Fibroblast of gingiva (primary cell): ENCODE data around the gene CNTN4.

Experiments
- DNase-seq: peaks from one replicate; pipeline ENCODE4 v3.0.0-alpha.2; 2011; ENCODE audit warnings: low read depth

Gene CNTN4

GRCh38 chr3:2153053-2153452 is 54.4 kb downstream of the CNTN4 start:
- DNase-seq = no peak

- DNase-seq = no peak
These were observed 54.9 kb downstream of the CNTN4 start for GRCh38 chr3:2153547-2153946.

GRCh38 chr3:2154621-2155020 is 56.0 kb downstream of the CNTN4 start:
- DNase-seq = no peak

- DNase-seq = no peak
These were observed 57.7 kb downstream of the CNTN4 start for GRCh38 chr3:2156244-2156847.

GRCh38 chr3:2158828-2159227 is 60.2 kb downstream of the CNTN4 start:
- DNase-seq = no peak

- DNase-seq = no peak
These were observed 67.9 kb downstream of the CNTN4 start for GRCh38 chr3:2166552-2166951.

GRCh38 chr3:2172561-2173171 is 74.0 kb downstream of the CNTN4 start:
- no peak for DNase-seq

- DNase-seq = no peak
These were observed 82.0 kb downstream of the CNTN4 start for GRCh38 chr3:2180634-2181033.

GRCh38 chr3:2198776-2199279 is 100.2 kb downstream of the CNTN4 start:
- no peak for DNase-seq

- no peak for DNase-seq
These were observed 105.4 kb downstream of the CNTN4 start for GRCh38 chr3:2204054-2204453.

- DNase-seq = no peak
These were observed 107.0 kb downstream of the CNTN4 start for GRCh38 chr3:2205692-2206091.

GRCh38 chr3:2206536-2206935 is 107.9 kb downstream of the CNTN4 start:
- DNase-seq = no peak

- DNase-seq = no peak
These were observed 112.9 kb downstream of the CNTN4 start for GRCh38 chr3:2211568-2211967.

- DNase-seq = no peak
These were observed 113.5 kb downstream of the CNTN4 start for GRCh38 chr3:2212206-2212605.

GRCh38 chr3:2218375-2218774 is 119.7 kb downstream of the CNTN4 start:
- no peak for DNase-seq

GRCh38 chr3:2218816-2219215 is 120.2 kb downstream of the CNTN4 start:
- DNase-seq = no peak

GRCh38 chr3:2236203-2236602 is 137.5 kb downstream of the CNTN4 start:
- no peak for DNase-seq

GRCh38 chr3:2244137-2244536 is 145.5 kb downstream of the CNTN4 start:
- DNase-seq = no peak

GRCh38 chr3:2246873-2247648 is 148.4 kb downstream of the CNTN4 start:
- no peak for DNase-seq

- DNase-seq = no peak
These were observed 149.2 kb downstream of the CNTN4 start for GRCh38 chr3:2247831-2248230.

GRCh38 chr3:2250783-2251182 is 152.1 kb downstream of the CNTN4 start:
- DNase-seq = no peak

- DNase-seq = no peak
These were observed 163.1 kb downstream of the CNTN4 start for GRCh38 chr3:2261747-2262146.

- DNase-seq = no peak
These were observed 163.5 kb downstream of the CNTN4 start for GRCh38 chr3:2262204-2262603.
